GM23338 (cell line): ENCODE results near the gene PARP9.

ENCODE experiments used
- CTCF ChIP-seq, 2 experiments: fragments of 200-600 bp in 1 of 2; sonication (generic) in 1 of 2; conservative IDR thresholded peaks; 2 replicates each; pipeline versions ENCODE4 v1.5.1 to v1.6.1; 2016 to 2017; ENCODE audit warnings: antibody characterized with exemption in 2 of 2, low read depth in 2 of 2, mild to moderate bottlenecking in 2 of 2, moderate library complexity in 1 of 2
- POLR2AphosphoS5 ChIP-seq: IDR thresholded peaks from 2 replicates; pipeline ENCODE4 v1.6.1; 2016; ENCODE audit warnings: antibody characterized with exemption, low read depth

GRCh38 chr3:122557356-122557755 lies 6.7 kb downstream of the PARP9 start:
- TF ChIP-seq POLR2AphosphoS5: no peak
- no peak for TF ChIP-seq CTCF (conservative IDR thresholded peaks at IDR 0.05; ENCODE audit: low read depth in 2 of 2)
